Inflammatory macrophage (primary cell): ENCODE results near the gene IL1RL2.

Experiments
- DNase-seq, 2 donors: peaks; one replicate each; pipeline ENCODE4 v3.0.0-alpha.2; 2020 to 2022

Gene IL1RL2

GRCh38 chr2:102239344-102239743 is 52.5 kb downstream of the IL1RL2 start:
- DNase-seq, result no peak

- peak; percentile 96 to 97 for DNase-seq
Measured at GRCh38 chr2:102240640-102241370, 54.0 kb downstream of the IL1RL2 start.

DNA sequence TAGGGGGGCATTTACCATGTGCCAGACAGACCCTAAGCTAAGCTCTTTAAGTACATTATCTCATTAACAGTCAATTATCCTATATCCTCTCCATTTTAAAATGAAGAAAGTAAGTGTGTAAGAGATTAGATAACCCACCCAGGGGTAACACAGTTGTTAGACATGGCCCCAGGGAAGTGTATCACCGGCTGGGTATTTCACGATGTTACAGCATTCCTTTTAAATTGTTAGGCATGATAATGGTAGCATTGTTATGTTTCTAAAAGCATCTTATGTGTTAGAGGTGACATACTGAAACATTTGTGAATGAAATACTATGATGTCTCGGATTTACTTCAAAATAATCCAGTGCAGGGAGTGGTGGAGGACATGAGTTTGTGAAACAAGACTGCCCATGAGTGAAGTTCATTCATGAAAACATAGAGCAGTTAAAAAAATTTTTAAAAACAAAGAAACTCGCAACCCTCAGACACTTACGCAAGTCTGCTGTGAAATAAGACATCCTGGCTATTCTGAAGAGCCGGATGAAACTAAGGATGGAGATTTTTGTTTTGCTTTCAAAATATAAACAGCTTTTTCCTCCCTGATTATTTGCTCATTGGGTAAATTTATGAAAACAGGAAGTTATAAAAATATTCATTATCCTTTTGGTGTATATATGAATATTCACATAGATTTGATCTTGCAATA is 54.9 kb downstream of the IL1RL2 start:
- DNase-seq, result no peak

GRCh38 chr2:102245266-102246151 is 58.7 kb downstream of the IL1RL2 start:
- no peak for DNase-seq

DNA sequence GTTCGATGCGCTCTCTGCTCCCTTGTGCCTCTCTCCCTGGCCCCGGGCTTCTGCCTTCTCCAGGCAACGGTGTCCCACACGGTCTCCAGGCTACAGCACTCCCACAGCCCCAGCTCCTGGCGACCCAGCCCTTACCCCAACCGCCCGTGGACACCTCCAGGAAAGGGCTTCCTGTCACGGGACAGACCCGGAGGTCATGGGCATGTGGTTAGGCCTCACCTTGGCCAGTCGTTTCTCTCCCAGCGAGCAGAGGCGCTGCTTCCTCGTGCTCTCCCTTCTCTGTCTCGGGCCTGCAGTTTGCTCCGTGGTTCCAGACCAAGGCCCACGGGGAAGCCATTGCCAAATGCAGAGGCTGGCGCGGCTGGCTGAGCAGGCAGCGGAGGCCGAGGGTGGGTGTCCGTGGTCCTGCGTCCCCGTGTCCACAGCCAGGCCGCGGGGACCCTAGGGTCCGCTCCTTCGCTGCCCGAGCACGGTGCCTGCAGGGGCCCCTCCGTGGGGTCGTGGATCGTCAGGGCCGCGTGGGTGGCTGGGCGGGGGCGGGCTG is 63.5 kb downstream of the IL1RL2 start:
- no peak for DNase-seq

GRCh38 chr2:102251042-102251848 is 64.4 kb downstream of the IL1RL2 start:
- DNase-seq, result peak; percentile 48 to 56

DNA sequence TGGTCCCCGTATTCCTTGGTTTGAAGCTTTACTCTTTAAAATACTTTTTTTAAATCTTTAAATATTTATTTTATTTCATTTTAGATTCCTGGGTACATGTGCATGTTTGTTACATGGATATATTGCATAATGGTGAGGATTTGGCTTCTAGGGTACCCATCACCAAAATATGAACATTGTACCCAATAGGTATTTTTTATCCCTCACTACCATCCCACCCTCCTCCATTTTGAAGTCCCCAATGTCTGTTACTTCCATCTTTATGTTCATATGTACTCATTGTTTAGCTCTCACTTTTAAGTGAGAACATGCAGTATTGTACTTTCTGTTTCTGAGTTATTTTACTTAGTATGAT is 65.0 kb downstream of the IL1RL2 start:
- DNase-seq, result no peak

GRCh38 chr2:102252236-102252635 is 65.4 kb downstream of the IL1RL2 start:
- no peak for DNase-seq

- no peak for DNase-seq
Measured at GRCh38 chr2:102253140-102253752, 66.4 kb downstream of the IL1RL2 start.

DNA sequence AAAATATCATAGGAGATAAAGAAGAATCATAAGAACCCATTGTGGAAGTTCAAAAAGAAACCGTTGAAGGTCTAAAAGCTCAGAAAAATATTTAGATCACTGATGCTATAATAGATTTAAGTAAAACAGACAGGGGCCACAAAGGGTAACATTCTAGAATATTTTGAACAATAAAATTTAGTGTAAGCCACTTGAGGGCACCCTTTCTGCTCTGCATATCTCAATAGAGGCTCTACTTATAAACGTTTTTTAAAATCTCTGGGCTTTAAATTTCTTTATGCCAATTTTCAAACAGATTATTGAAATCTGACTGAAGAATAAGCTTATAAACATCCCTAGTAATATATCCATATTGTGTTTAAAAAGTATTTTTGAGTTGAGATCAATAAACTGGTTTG is 66.9 kb downstream of the IL1RL2 start:
- DNase-seq, result no peak

GRCh38 chr2:102256276-102256675 is 69.5 kb downstream of the IL1RL2 start:
- DNase-seq, result no peak

- DNase-seq, result no peak
Measured at GRCh38 chr2:102256874-102257462, 70.1 kb downstream of the IL1RL2 start.

- no peak for DNase-seq
Measured at GRCh38 chr2:102258025-102258385, 71.2 kb downstream of the IL1RL2 start.

DNA sequence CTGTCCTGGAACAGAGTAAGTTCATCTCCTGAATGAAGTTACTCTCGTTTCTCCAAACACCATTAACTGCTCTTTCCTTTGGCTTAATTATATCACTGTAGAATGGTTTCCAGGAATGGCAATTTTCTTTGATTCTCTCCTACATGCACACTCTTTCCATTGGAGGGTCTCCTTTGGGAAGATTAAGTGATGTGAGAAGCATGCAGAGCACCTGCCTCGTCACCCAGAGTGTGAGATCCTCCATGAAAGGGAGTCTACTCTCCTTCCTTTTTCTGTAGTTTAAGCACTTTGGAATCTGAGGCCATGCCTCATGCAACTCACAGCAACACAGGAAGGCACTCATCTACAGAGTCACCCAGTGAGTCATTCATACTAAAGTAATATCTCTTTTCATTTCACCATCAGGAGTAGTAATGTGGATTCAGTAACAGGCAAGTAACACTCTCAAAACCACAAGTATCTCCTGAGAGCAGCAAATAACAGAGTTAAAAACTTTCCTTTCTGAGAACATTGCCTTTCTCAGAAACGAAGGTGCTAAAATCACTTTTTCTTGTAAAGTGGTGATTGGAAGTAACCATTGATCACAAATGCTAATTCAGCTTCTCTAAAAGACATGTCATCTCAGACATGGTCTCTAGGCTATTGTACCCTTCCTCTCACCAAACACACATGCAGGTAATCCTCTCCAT is 71.7 kb downstream of the IL1RL2 start:
- peak; percentile 75 to 84 for DNase-seq

- no peak for DNase-seq
Measured at GRCh38 chr2:102261467-102262135, 74.8 kb downstream of the IL1RL2 start.

DNA sequence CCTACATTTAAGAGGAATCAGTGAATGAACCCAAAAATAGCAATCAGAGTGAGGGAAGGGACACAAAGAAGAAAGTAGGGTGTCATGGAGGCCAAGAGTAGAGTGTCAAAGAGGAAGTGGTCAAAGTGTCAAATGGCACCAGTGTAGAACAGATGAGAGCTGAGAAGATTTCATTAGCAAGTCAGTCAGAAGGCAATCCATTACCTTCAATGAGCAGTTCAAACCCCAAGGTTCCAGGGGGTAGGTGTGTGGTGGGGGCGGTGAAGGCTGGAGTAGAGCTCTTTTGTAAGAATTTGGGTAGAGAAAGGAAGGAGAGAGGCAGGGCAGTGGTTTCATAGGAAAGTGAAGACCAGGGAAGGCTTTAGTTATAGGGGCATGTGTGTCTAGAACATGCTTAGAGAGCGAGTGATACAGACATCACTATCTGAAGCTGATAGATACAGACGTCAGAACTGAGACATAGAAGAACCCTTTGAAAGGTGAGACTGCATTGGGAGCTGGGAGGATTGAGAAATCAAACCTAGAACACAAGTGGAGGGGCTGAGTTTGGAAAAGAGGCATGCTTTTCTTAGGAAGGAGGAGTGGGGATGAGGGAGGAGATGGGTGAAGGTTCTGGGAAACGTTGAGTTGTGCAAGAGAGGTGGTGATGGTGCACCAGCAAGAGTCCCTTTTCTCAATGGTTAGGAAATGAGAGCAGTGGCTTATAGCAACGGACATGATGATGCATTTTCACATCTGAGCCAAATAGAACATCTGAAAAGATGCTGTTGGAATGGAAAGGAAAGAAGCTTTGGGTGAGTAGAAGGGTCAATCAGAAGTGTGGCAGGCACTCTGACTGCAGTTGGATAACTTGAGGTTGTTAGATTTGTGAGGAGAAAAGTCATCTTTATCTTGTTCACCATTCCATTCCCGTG is 75.7 kb downstream of the IL1RL2 start:
- DNase-seq, result no peak

GRCh38 chr2:102264952-102265351 is 78.1 kb downstream of the IL1RL2 start:
- no peak for DNase-seq

DNA sequence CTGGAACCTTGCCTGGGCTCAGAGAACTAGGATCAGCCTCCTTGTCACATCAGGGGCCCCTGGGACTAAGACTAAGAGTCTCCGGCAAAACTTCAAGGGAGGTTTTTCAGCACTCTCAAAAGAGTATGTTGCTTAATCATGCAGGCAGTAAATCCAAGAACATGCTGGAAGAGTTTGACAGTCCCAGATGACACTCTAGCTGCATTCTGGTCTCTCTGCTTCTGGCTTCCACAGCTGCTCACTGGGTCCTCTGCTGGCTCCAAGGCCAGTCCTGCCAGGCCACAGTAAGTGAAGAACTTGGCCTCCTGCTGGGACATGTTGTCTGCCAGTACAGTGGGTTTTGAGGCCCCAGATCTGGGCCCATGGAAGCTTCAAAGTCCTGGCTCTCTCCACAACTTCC is 79.4 kb downstream of the IL1RL2 start:
- no peak for DNase-seq

DNA sequence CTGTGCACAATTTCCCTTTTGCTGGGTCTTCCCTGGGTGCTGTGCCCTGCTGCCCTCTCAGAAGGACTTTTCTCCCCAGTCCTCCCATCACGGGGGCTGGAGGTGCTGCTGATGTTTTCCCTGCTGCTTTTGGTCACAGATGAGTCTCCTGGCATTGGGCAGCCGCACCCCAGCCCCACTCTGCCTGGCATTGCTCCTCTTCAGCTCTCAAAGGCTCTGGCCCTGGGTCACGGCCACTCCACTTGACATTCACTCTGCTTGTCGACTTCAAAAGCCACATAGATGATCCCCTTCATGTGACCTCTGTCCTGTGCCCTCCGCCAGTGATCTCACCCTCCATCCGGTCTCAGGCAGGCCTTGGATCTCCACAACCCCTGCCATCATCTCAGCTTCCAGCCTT is 81.0 kb downstream of the IL1RL2 start:
- no peak for DNase-seq
